DND-41 (cell line): ENCODE data around the gene GSTM5.

Experiments used
- CTCF ChIP-seq: IDR thresholded peaks from 2 replicates; pipeline ENCODE4 v1.5.1; 2012; ENCODE audit warnings: borderline replicate concordance, low read length, moderate library complexity, mild to moderate bottlenecking; ENCODE audit not compliant: poor library complexity, severe bottlenecking; ENCODE audit errors: extremely low read depth
- EZH2 ChIP-seq: IDR thresholded peaks from 3 replicates; pipeline ENCODE4 v1.6.1; 2012; ENCODE audit warnings: borderline replicate concordance, low read depth, mild to moderate bottlenecking, moderate library complexity, low read length, inconsistent platforms; ENCODE audit not compliant: severe bottlenecking

- TF ChIP-seq CTCF (no peak), EZH2 (no peak)
Measured at GRCh38 chr1:109677459-109677858, 34.6 kb upstream of the GSTM5 start.
